Measurements from ENCODE around the gene NDUFS3.
A peak's percentile ranks its signal among the peaks of the same experiment; 100 is the strongest.
"Not testable (repeated sequence)": the region's sequence is repeated elsewhere in the genome, so short reads cannot be mapped to it uniquely, and the experiment has no call there.

Gene NDUFS3

DNA sequence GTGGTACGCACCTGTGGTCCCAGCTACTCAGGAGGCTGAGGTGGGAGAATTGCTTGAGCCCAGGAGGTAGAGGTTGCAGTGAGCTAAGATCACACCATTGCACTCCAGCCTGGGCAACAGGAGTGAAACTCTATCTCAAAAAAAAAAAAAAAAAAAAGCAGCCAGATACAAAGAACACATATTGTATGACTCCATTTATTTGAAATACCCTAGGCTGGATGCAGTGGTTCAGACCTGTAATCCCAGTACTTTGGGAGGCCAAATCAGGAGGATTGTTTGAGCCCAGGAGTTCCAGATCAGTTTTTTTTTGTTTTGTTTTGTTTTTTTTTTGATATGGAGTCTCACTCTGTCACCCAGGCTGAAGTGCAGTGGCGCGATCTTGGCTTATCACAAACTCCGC is 16.5 kb upstream of the NDUFS3 start:
- DNase-seq: not testable (repeated sequence)

- DNase-seq: not testable (repeated sequence)
Measured at GRCh38 chr11:47564366-47564765, 14.5 kb upstream of the NDUFS3 start.

GRCh38 chr11:47564933-47565339 is 13.9 kb upstream of the NDUFS3 start:
- no peak for DNase-seq

DNA sequence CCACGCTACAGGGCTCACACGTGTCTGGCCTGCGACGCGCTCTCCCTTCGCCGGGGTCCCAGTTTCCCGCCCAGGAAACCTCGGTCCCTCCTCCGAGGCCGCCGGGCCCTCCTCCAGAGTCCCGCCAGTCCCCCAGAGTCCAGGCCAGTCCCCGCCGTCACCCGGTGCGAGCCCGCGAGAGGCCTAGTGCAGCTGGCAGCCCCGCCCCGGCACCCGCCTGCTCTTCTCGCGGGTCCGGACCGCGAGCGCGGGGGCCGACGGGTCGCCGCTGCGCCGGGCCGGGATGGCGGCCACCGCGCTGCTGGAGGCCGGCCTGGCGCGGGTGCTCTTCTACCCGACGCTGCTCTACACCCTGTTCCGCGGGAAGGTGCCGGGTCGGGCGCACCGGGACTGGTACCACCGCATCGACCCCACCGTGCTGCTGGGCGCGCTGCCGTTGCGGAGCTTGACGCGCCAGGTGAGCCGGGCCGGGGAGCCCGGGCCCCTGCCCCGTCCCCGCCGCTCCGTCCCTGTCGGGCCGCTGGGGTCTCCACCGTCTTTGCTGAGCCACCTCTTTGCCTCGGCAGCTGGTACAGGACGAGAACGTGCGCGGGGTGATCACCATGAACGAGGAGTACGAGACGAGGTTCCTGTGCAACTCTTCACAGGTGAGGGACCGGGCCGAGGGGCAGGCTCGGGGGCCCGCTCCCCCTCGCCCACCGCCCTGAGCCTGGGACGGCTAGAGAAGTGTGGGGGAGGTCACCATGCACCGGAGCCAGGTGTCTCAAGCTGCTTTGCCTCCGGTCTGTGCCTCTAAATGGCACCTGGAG is 13.3 kb upstream of the NDUFS3 start, which contains the start of gene PTPMT1:
Gene PTPMT1 (plus strand): TSS at position 260 of the 809 bp plus-strand sequence. CDS start 24 bp downstream, at position 284.
- DNase-seq: peak; percentile 30 to 89

GRCh38 chr11:47566149-47566698 is 12.7 kb upstream of the NDUFS3 start:
- no peak for DNase-seq

DNA sequence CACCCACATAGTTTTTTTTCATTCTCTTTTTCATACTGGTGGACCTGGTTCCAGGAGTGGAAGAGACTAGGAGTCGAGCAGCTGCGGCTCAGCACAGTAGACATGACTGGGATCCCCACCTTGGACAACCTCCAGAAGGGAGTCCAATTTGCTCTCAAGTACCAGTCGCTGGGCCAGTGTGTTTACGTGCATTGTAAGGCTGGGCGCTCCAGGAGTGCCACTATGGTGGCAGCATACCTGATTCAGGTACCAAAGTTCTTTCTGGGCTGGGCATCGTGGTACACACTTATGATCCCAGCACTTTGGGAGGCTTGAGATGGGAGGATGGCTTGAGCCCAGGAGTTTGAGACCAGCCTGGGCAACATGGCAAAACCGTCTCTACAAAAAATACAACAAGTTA is 9.2 kb upstream of the NDUFS3 start:
- no peak for DNase-seq

- DNase-seq: no peak
Measured at GRCh38 chr11:47570651-47571356, 8.1 kb upstream of the NDUFS3 start.

GRCh38 chr11:47571357-47571729 is 7.5 kb upstream of the NDUFS3 start:
- no peak for DNase-seq

GRCh38 chr11:47571895-47572294 is 7.0 kb upstream of the NDUFS3 start:
- no peak for DNase-seq

DNA sequence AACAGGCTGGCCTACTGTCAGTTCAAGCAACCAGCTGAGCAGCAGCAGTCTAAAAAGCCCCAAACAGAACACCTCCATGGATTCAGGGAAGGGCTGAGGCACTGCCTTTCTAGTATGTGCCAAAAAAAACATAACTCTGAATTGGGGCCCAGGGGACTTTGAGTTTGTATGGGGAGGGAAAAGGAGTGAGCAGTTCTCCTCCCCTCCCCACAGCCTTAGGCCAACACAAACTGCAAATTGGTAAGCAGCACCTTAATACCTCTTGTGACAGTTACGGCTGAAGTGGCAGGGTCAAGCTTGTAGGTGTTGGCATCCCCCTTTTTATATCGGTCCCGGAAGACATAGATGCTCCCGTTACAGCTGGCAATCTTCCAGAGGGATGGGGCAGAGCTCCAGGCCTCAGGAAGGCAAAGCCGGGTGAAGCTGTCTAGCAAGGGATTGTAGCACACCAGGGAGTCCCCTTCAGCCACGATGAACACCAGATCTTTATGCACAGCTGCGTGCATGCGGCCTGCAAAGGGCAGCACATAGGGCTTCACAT is 6.1 kb upstream of the NDUFS3 start:
- DNase-seq: no peak

- no peak for DNase-seq
Measured at GRCh38 chr11:47573321-47573720, 5.6 kb upstream of the NDUFS3 start.

DNA sequence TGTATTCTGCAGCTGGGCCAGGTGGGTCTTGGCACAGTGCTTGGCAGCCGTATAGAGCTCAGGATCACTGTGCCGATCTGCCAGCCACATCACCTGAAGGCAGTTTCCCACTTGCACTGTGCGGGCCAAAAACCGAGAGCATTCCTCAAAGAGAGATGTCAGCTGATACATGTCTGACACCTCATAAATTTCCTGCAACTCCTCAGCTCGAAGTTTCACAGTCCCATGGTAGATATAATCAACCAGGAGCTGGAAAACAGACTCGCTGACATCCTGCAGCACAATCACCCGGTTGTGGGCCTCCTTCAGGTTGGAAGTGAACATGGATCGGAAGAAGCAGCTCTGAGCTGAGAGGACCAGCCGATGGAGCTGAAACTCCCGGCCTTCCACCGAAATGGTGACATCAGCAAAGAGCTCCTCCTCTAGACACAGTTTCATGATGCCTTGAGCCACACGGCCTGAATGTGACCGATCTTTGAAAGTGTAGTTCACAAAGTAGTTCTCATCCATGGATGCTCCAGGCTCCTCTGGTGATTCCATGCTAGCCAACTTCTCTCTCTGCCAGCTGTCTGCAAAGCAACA is 1.3 kb upstream of the NDUFS3 start:
- no peak for DNase-seq

- no peak for DNase-seq
Measured at GRCh38 chr11:47583844-47584243, 5.0 kb downstream of the NDUFS3 start.

GRCh38 chr11:47586098-47586855 is 7.4 kb downstream of the NDUFS3 start, which contains the start of gene FAM180B:
FAM180B (plus strand) TSS chr11:47586678; CDS start chr11:47586769, 91 bp downstream.
- DNase-seq: no peak

GRCh38 chr11:47587039-47587716 is 8.3 kb downstream of the NDUFS3 start:
- DNase-seq: no peak

GRCh38 chr11:47587723-47588326 is 9.0 kb downstream of the NDUFS3 start:
- no peak for DNase-seq

DNA sequence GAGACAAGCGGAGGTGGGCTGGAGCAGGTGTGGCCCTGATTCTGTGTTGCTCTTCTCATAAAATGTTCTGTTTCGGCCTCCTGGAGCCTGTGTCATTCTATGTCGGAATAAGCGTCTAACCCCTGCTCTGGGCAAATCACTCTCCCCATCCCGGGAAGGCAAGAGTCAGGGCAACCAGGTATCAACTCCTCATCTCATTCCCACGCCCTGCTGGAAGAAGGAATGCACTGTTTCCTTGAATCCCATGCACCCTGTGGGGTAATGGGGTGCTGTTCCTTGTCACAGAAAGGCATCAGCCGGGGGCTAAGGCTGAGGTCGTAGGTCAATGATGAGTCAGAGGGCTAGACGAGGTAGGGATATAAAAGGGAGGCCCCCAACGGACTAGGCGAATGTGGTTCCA is 10.2 kb downstream of the NDUFS3 start:
- no peak for DNase-seq

GRCh38 chr11:47589584-47589976 is 10.7 kb downstream of the NDUFS3 start:
- DNase-seq: no peak

- no peak for DNase-seq
Measured at GRCh38 chr11:47589977-47590861, 11.3 kb downstream of the NDUFS3 start.

- no peak for DNase-seq
Measured at GRCh38 chr11:47591764-47592163, 12.9 kb downstream of the NDUFS3 start.
